IPS-15b (cell line): ENCODE data around the gene PAM16.

Experiments used
- H3K27me3 ChIP-seq: one replicate; pipeline ENCODE4 v1.6.1; 2013; ENCODE audit warnings: low read length; ENCODE audit not compliant: control insufficient read depth, insufficient read depth
- H3K36me3 ChIP-seq: one replicate; pipeline ENCODE4 v1.6.1; 2013; ENCODE audit warnings: low read length; ENCODE audit not compliant: control insufficient read depth, insufficient read depth
- H3K4me1 ChIP-seq: one replicate; pipeline ENCODE4 v1.6.1; 2013; ENCODE audit warnings: mild to moderate bottlenecking, low read length; ENCODE audit not compliant: control insufficient read depth, insufficient read depth
- H3K4me3 ChIP-seq: one replicate; pipeline ENCODE4 v1.5.1; 2013; ENCODE audit warnings: low read depth, low read length
- H3K9ac ChIP-seq: one replicate; pipeline ENCODE4 v1.6.1; 2013; ENCODE audit warnings: low read depth, mild to moderate bottlenecking, low read length
- H3K9me3 ChIP-seq: one replicate; pipeline ENCODE4 v1.6.1; 2013; ENCODE audit warnings: mild to moderate bottlenecking, low read length; ENCODE audit not compliant: control insufficient read depth, insufficient read depth

Gene PAM16

GRCh38 chr16:4373356-4373908 lies 22.3 kb upstream of the PAM16 start:
- Histone ChIP-seq H3K4me3 (peak overlapping the region; percentile 18), H3K4me1 (peaks cover 15% of the 10 kb centered on the region), H3K9ac (no peak overlapping the region)

DNA sequence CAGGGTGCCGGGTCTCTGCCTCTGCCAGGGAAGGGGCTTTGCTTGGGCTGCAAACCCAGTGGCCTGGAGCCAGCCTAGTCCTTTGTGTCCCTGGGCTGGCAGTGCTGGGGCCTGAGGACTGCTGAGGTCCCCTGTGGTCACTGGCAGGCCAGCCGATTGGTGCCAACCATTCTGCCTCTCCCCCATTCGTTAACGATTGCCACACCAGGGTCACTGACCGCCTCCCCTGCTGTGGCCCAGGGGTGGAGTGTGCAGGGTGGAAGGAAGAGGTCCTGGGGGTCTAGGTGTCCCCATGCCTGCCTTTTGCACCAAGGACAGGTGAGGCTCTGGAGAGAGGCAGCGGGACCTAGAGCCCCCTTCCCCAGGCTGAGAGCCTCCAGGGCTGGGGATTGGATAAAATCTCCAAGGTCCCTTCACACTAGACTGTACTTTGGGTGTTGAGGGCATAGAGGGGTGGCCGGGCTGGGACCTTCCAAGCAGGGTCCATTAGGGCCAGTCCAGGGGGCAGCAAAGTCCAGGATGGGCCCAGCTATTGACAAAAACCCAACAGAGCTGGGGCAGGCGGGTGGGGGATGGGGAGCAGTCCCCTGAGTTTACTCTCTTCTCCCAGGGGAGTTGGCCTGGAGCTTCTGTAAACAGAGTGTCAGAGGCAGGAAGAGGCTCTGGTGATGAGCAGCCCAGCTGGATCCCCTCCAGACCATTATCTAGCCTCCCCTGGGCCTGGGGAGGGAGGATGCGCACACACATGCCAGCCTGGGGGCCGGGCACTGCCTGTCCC lies 21.6 kb upstream of the PAM16 start:
- peak overlapping the region; percentile 24 for H3K9ac ChIP-seq
- H3K4me3 ChIP-seq, result peak overlapping the region; percentile 60
- H3K9me3 ChIP-seq, result no peaks in the 10 kb centered on the region
- peaks cover 13% of the 10 kb centered on the region for H3K4me1 ChIP-seq
- no peaks in the 10 kb centered on the region for H3K27me3 ChIP-seq
- peaks cover 3% of the 10 kb centered on the region for H3K36me3 ChIP-seq

More at GRCh38 chr16:4373356-4373908, 22.3 kb upstream of the PAM16 start:
- Histone ChIP-seq H3K9me3 (no peaks in the 10 kb centered on the region), H3K36me3 (peaks cover 3% of the 10 kb centered on the region), H3K27me3 (no peaks in the 10 kb centered on the region)

DNA sequence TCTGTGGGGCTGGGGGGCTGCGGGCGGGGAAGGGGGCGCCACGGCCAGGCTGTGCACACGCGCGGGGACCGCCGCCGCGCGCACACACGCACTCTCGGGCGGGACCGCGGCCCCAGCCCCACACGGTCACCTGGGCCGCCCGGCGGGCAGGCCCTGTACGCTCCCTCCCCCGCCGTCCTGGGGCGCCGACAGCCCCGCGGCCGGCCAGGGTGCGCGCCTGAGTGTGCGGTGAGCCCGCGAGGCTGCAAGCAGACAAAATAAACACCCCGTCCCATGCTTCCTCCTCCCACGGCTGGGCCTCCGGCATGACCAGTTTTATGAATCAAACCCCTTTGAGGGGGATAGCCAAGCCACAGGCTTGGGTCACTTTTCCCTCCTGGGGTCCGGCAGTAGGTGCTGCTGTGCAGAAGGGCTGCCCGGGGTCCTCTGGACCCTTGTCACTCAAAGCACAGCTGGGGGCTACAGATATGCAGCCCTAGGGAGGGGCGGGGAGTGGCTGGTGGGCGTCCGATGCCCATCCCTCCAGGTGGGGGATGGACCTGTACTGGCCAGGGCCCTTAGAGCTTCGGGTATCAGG lies 21.0 kb upstream of the PAM16 start:
- Histone ChIP-seq H3K9me3 (no peaks in the 10 kb centered on the region), H3K36me3 (peaks cover 3% of the 10 kb centered on the region), H3K27me3 (no peaks in the 10 kb centered on the region), H3K4me1 (peaks cover 8% of the 10 kb centered on the region), H3K4me3 (peak overlapping the region; percentile 60), H3K9ac (peak overlapping the region; percentile 24)

- Histone ChIP-seq H3K4me1 (peaks cover 8% of the 10 kb centered on the region), H3K9me3 (no peaks in the 10 kb centered on the region), H3K9ac (peak within 1 kb of the TSS; percentile 24), H3K4me3 (peak within 1 kb of the TSS; percentile 60), H3K36me3 (peaks cover 3% of the 10 kb centered on the region), H3K27me3 (no peaks in the 10 kb centered on the region)
Measured at GRCh38 chr16:4371357-4372000, 20.4 kb upstream of the PAM16 start, which contains the start of gene VASN. Gene VASN (plus strand): TSS chr16:4371848. CDS start chr16:4380878, 9,030 bp downstream.

DNA sequence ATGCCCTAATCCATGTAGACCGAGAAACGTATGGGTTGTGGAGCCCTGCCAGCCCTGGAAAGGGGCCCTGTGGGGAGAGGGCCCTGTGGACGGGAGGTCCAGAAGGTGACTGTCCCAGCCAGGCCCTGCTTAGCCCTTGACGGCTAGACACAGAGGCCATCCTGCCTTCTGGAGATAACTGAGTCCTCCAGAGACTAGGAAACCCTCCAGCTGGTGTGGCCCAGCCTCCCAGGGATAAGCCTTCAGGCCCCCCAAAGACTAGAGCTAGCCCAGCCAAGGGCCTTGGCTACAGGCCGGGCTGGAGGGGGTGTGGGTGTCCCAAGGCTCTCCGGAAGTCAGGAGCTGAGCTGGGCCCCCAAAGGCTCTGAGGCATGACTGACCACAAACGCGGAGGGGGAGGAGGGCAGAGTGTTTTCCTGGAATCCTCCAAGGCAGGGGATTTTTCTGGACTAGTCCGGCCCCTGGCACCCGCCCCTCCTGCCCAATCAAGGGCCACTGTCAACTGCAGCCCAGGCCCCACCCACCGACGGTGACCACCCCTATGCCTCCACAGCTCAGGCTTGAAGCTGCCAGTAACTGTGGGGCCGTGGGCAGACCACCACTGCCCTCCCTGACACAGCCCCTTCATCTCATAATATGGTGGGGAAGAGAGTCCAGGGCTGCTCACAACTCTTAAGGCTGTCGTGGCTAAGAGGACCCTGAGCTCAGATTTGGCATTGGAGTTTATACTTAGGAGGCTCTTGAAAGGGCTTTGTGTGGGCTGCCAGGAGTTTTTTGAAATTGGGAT lies 19.6 kb upstream of the PAM16 start:
- peaks cover 3% of the 10 kb centered on the region for H3K36me3 ChIP-seq
- no peak overlapping the region for H3K4me3 ChIP-seq
- no peaks in the 10 kb centered on the region for H3K9me3 ChIP-seq
- H3K27me3 ChIP-seq, result no peaks in the 10 kb centered on the region
- no peak overlapping the region for H3K9ac ChIP-seq
- H3K4me1 ChIP-seq, result peaks cover 8% of the 10 kb centered on the region

- no peak overlapping the region for H3K4me3 ChIP-seq
- H3K4me1 ChIP-seq, result peaks cover 8% of the 10 kb centered on the region
- no peaks in the 10 kb centered on the region for H3K27me3 ChIP-seq
- no peaks in the 10 kb centered on the region for H3K9me3 ChIP-seq
- no peak overlapping the region for H3K9ac ChIP-seq
- peaks cover 3% of the 10 kb centered on the region for H3K36me3 ChIP-seq
Measured at GRCh38 chr16:4370151-4370550, 19.0 kb upstream of the PAM16 start.

DNA sequence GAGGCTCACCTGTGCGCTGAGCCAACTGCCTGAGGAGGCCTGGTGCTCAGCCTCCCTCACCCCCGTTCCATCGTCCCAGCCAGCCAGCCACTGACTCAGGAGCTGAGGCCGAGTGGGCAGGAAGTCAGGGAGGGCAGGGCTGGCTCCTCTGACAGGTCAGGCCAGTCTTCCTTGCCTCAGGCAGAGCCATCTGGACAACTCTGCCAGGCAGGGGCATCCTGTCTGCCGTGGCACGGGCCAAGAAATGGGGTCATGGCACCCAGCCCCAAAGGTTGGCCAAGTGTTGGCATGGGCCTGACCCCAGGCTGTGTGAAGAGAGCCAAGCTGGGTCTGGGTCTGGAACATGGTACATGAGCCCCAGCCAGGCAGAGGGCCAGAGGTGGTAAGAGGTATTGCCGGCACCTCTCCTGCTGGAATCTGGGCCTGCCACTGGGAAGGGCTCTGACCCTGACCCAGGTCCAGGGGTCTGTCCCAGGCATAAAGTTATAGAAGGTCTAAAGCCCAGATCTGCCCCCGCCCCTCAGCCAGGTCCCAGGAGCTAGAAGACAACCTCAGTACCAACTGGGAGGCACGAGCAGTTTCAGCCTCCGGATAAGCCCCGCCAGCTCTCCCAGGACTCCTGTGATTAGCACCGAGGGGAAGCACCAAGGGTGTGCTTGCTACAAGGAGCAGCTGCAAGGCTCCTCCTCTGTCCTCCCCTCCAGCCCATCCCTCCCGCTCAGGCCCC lies 18.0 kb upstream of the PAM16 start:
- Histone ChIP-seq H3K9me3 (no peaks in the 10 kb centered on the region), H3K9ac (no peak overlapping the region), H3K4me3 (no peak overlapping the region), H3K4me1 (peaks cover 8% of the 10 kb centered on the region), H3K36me3 (no peaks in the 10 kb centered on the region), H3K27me3 (no peaks in the 10 kb centered on the region)

DNA sequence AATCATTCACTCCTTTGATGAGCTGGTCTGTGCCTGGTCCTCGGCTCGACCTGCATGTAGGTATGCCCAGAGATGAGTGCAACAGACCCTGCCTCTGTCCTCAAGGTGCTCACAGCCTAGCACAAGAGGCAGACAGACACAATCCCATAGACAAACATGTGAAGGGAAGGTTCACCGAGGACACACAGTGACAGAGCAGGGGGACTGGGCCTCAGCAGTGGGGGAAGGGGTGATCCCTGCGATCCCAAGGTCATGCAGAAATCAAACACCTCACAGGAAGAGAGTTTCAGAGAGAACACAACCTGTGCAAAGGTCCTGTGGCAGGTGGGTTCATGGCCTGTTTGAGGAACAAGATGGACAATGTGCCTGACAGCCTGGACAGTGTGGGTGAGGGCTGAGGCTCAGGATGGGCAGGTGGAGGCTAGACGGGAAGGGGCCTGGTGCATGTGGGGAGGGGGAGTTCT lies 16.3 kb upstream of the PAM16 start:
- no peaks in the 10 kb centered on the region for H3K36me3 ChIP-seq
- no peaks in the 10 kb centered on the region for H3K9me3 ChIP-seq
- no peak overlapping the region for H3K4me3 ChIP-seq
- H3K4me1 ChIP-seq, result peaks cover under 1% of the 10 kb centered on the region
- no peaks in the 10 kb centered on the region for H3K27me3 ChIP-seq
- H3K9ac ChIP-seq, result no peak overlapping the region

DNA sequence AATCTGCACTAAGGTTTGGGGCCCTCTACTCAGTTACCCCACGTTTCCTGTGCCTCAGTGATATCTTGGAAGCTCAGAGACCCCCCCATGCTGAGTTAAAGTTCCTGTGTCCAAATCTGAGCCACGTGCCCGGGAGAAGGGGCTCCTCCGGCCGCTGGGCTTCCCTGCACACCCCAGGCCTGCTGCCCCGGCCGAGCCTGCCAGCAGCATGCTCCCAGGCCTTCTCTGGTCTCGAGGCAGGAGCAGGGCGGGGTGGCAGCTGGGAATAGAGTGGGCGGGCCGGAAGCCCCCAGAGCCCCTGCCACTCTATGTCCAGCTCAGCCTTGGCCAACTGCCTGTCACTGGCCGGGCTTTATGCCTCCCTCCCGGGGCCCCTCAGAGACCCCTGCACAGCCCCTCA lies 14.9 kb upstream of the PAM16 start:
- Histone ChIP-seq H3K27me3 (no peaks in the 10 kb centered on the region), H3K36me3 (no peaks in the 10 kb centered on the region), H3K9ac (no peak overlapping the region), H3K9me3 (no peaks in the 10 kb centered on the region), H3K4me3 (no peak overlapping the region), H3K4me1 (no peaks in the 10 kb centered on the region)

GRCh38 chr16:4365615-4366014 lies 14.5 kb upstream of the PAM16 start:
- H3K9ac ChIP-seq, result no peak overlapping the region
- H3K9me3 ChIP-seq, result no peaks in the 10 kb centered on the region
- no peaks in the 10 kb centered on the region for H3K4me1 ChIP-seq
- H3K27me3 ChIP-seq, result no peaks in the 10 kb centered on the region
- H3K36me3 ChIP-seq, result peaks cover 3% of the 10 kb centered on the region
- no peak overlapping the region for H3K4me3 ChIP-seq

GRCh38 chr16:4365014-4365406 lies 13.9 kb upstream of the PAM16 start:
- Histone ChIP-seq H3K9ac (no peak overlapping the region), H3K36me3 (peaks cover 3% of the 10 kb centered on the region), H3K4me3 (no peak overlapping the region), H3K27me3 (no peaks in the 10 kb centered on the region), H3K4me1 (no peaks in the 10 kb centered on the region), H3K9me3 (no peaks in the 10 kb centered on the region)
